Activated T-helper 1 cell treated with Interleukin-2 at 50 U/mL for 16 hours (primary cell): ENCODE results near the gene MNT.
"Not testable (repeated sequence)": the region's sequence is repeated elsewhere in the genome, so short reads cannot be mapped to it uniquely, and the experiment has no call there.

ENCODE experiments used
- DNase-seq: peaks from one replicate; pipeline ENCODE4 v3.0.0-alpha.2; 2020; ENCODE audit warnings: low read depth

Gene MNT

DNA sequence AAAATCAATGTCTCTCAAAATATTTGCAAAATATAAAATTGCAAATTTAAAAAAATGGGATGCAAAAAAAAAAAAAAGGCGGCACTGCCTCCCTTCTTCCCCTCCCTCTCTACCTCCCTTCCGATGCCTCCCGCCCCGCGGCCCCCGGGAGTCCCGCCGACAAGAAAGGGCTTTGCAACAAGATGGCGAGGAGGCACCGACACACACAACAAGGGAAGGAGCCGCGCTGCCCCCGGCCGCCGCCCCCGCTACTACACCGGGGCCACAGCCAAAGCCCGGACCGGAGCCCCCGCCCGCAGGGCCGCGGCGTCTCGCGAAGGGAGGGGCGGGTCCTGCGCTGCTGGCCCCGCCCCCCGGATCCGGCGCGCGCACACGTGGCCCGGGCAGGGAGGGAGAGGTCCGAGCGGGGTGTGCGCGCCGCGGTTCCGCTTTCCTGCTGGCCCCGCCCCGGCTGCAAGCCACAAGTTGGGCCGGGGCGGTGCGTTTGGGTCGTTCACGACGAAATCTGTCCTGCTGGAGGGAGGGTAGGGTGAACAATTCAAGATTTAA, at the start of gene MNT:
MNT (minus strand) TSS at position 184 of the 549 bp plus-strand sequence. CDS start 348 bp downstream, outside the sequence.
- DNase-seq = peak; percentile 93

GRCh38 chr17:2450016-2450650, 49.3 kb upstream of the MNT start:
- DNase-seq = no peak

DNA sequence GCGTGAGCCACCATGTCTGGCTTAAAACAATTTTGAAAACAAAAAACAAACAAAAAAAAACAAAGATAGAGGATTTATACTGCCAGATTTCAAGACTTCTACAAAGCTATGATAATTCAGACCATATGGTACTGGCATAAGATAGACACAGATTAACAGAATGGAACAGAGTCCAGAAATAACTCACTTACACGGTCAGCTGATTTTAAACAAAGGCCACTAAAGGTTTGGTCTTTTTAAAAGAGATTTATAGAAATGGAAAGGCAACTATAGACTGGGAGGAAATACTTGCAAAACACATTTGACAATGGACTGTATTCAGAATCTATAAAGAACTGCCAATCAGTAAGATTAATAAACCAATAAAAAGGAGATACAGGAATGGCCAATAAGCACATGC, 48.6 kb upstream of the MNT start:
- DNase-seq = no peak

DNA sequence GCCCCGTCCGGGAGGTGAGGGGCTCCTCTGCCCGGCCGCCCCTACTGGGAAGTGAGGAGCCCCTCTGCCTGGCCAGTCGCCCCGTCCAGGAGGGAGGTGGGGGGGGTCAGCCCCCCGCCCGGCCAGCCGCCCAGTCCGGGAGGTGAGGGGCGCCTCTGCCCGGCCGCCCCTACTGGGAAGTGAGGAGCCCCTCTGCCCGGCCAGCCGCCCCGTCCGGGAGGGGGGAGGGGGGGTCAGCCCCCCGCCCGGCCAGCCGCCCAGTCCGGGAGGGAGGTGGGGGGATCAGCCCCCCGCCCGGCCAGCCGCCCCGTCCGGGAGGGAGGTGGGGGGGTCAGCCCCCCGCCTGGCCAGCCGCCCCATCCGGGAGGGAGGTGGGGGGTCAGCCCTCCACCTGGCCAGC, 46.6 kb upstream of the MNT start:
- DNase-seq = not testable (repeated sequence)

DNA sequence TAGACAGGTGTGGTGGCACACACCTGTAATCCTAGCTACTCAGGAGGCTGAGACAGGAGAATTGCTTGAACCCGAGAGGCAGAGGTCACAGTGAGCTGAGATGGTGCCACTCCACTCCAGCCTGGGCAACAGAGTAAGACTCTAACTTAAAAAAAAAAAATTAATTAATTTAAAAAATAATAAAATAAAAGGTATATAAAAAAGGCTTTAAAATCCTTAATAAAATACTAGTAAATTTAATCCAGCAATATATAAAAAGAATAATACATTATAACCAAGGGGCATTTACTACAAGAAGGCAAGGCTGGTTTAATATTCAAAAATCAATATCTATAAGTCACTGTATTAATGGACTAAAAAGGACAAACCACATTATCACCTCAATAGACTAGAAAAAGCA, 44.8 kb upstream of the MNT start:
- DNase-seq = no peak

- DNase-seq = no peak
These were observed 43.5 kb upstream of the MNT start for GRCh38 chr17:2444382-2444781.

- no peak for DNase-seq
These were observed 41.3 kb upstream of the MNT start for GRCh38 chr17:2442166-2442565.

DNA sequence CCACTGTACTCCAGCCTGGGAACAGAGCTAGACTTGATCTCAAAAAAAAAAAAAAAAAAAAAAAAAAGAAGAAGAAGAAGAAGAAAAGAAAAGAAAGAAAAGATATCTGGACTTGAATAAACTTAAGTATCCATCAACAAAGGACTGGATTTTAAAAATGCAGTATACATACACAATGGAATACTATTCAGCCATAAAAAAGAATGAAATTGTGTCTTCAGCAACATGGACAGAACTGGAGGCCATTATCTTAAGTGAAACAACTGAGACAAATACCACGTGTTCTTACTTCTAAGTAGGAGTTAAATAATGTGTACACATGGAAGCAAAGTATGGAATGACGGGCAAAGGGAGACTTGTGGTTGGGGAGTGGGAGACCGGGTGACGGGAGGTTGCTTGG, 40.1 kb upstream of the MNT start:
- no peak for DNase-seq

GRCh38 chr17:2439997-2440396, 39.1 kb upstream of the MNT start:
- not testable (repeated sequence) for DNase-seq

DNA sequence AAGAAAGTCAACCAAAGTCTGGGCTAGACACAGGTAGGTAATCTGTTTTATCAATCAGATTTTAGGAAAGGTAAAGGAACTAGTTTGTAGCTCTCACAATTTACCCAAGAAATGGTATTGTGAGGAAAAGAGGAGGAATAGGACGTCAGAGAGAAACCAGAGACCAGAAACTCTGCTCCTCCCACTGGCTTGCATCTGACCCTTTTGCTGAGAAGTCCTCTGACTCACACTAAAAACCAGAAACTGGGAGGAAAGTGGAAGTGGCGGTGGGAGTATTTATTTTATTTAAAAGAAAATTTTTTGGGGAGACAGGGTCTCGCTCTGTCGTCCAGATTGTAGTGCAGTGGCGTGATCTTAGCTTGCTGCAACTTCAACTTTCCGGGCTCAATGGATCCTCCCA, 38.0 kb upstream of the MNT start:
- no peak for DNase-seq

- no peak for DNase-seq
These were observed 35.6 kb upstream of the MNT start for GRCh38 chr17:2436316-2436905.

DNA sequence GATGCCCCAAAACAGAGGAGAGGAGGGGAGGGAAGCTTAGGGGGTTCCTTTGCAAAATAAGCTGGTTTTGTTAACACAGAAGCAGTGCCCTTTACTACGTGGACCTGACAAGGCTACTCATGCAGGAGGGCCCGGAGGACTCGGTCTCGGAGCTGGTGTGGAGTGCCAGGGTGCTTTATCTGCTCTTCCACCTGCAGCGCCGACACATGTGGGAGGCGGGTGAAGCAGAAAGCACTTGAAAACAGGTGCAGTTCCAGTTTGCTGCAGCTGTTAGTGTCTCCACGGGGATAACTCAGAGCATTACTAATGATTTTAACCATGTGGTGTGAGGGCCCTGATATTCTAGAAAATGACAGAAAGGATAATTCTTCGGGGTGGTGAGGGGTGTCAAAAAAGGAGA, 35.0 kb upstream of the MNT start:
- DNase-seq = no peak

DNA sequence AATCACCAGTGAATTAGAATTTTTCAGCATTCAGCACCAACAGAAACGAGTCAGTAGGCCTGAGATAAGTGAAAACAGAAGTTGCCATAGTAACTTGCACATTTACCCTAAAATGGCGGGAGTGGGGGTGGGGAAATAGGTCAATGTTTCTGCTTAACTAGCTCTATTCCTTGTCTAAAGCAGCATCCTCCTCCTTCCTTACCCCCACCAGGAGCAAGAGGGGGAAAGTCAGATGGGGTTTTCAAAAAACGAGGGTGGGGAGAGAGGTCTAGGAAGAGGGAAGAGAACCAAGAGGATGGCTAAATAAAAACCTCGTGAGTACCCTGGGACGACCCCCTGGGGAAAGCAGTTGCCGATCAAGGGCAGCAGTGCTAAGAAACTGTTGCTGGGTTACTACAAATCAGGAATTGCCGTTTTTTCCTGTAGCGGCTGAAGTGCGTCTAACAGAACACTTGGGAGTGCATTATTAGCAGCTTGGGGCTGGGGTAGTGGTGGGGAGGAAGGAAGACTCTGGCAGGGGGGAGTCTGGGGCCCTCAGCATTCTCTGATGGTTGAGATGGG, 34.4 kb upstream of the MNT start:
- no peak for DNase-seq

- DNase-seq = no peak
These were observed 32.8 kb upstream of the MNT start for GRCh38 chr17:2433696-2434095.

- DNase-seq = no peak
These were observed 27.1 kb upstream of the MNT start for GRCh38 chr17:2427910-2428309.

GRCh38 chr17:2427215-2427614, 26.4 kb upstream of the MNT start:
- no peak for DNase-seq

GRCh38 chr17:2423271-2423670, 22.4 kb upstream of the MNT start:
- no peak for DNase-seq

- no peak for DNase-seq
These were observed 20.7 kb upstream of the MNT start for GRCh38 chr17:2421315-2422147.

DNA sequence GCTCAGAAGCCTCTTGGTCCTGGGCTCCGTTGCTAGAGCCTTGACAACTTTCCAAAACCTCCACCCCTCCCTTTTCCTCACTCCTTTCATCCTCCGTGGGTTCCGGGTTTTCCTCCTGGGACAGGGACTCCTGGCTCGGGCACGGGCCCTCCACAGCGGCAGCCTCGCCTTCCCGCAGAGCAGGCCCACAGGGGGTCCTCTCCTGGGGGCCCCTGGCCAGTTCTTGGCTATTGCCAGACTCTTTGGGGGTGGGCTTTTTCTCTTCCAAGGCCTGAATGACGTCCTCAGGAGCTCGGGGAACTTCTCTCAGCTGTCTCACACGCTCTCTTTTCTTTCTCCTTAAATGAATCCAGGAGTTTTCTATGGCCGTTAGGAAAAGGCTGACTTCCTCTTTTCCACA, 19.3 kb upstream of the MNT start:
- DNase-seq = no peak

DNA sequence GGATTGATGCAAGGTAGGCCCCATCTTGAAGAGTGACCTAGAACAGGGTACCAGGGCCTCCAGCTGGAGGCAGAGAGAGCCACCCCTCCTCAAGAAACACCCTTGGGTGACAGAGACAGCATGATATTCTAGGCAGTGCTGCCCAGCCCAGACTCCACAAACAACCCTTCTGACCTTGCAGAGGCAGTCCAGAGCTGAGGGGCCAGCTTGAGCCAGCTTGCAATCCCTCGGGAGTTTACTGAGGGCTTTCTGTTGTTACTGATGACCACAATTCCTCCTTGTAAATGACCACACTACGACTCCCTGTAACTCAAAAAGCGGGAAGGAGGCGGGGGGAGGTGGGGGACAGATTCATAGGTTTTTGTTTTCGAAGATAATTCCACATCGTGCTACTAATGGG, 18.6 kb upstream of the MNT start:
- DNase-seq = no peak

DNA sequence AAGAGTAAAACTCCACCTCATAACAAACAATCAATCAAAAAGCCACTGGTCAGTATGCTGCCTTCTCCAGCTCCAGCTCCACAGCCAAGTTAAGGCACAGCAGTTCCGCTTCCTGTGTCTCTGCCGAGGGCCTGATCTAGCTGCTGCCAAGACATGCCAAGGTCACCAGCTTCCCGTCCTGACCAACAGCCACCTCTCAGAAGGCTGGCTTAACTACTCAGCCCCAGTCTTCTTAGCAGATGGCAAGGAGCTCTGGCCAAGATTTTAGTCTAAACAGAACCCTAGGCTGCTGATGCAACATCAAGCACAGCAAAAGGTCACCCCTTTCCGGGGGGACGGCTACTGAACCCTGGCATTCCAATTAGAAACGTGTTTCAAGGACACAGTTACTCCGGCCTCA, 17.7 kb upstream of the MNT start:
- DNase-seq = no peak

DNA sequence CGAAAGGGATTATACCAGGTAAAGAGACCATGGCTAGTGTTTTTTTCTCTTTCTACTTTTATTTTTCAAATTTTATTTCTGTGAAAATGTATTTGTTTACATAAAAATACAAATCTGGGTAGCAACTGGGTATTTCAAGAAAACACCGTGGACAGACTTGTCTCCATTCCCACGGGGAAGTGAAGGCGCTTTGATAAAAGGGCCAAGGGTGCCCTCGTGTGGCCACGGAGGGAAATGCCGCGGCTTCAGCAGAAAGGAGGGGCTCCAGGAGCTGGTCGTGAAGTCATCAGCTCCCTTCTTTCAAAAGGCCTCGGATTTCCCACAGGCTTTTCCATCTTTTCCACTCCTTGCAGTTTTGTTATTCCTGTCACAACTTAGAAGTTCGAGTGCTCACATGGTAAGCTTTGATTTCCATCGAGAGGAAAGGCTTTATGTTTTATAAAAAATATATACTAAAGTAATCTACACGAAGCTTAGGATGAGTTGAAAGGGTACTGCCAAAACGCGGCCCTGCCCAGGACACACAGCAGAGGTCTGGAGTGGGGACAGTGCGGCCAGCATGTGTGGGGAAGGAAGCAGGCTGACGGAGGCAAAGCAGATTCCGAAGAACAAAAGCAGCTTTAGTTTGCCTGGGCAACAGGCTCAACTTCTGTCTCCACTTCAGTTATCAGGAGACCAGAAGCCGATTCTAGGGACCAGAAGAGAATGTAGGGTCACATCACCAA, 15.3 kb upstream of the MNT start:
- DNase-seq = peak; percentile 75
